DND-41 (cell line): ENCODE results near the gene ABCB8.

ENCODE experiments used
- CTCF ChIP-seq: IDR thresholded peaks from 2 replicates; pipeline ENCODE4 v1.5.1; 2012; ENCODE audit warnings: borderline replicate concordance, low read length, moderate library complexity, mild to moderate bottlenecking; ENCODE audit not compliant: poor library complexity, severe bottlenecking; ENCODE audit errors: extremely low read depth
- EZH2 ChIP-seq: IDR thresholded peaks from 3 replicates; pipeline ENCODE4 v1.6.1; 2012; ENCODE audit warnings: borderline replicate concordance, low read depth, mild to moderate bottlenecking, moderate library complexity, low read length, inconsistent platforms; ENCODE audit not compliant: severe bottlenecking

GRCh38 chr7:151045262-151045661, 17.0 kb downstream of the ABCB8 start:
- no peak for TF ChIP-seq EZH2
- TF ChIP-seq CTCF: no peak
